Midbrain (tissue), 1 donor: ENCODE results near the gene POLD2.

Experiments
- DNase-seq: peaks from one replicate; lab custom pipeline; 2025; lab: John Stamatoyannopoulos, UW

POLD2 gene

GRCh38 chr7:44114586-44115310 lies 8.6 kb downstream of the POLD2 start:
- DNase-seq = peak; percentile 83

GRCh38 chr7:44113764-44114354 lies 9.5 kb downstream of the POLD2 start:
- DNase-seq = no peak

GRCh38 chr7:44112997-44113763 lies 10.2 kb downstream of the POLD2 start:
- no peak for DNase-seq

- no peak for DNase-seq
Observed at GRCh38 chr7:44112231-44112996, 10.9 kb downstream of the POLD2 start.

- no peak for DNase-seq
Observed at GRCh38 chr7:44111761-44112160, 11.6 kb downstream of the POLD2 start.

GRCh38 chr7:44110719-44111635 lies 12.4 kb downstream of the POLD2 start:
- no peak for DNase-seq

GRCh38 chr7:44109991-44110390 lies 13.4 kb downstream of the POLD2 start:
- no peak for DNase-seq

GRCh38 chr7:44108768-44109750 lies 14.3 kb downstream of the POLD2 start:
- no peak for DNase-seq

GRCh38 chr7:44107961-44108767 lies 15.2 kb downstream of the POLD2 start:
- no peak for DNase-seq

- DNase-seq = no peak
Observed at GRCh38 chr7:44107116-44107960, 16.0 kb downstream of the POLD2 start.

- no peak for DNase-seq
Observed at GRCh38 chr7:44106311-44107065, 16.9 kb downstream of the POLD2 start.

GRCh38 chr7:44105832-44106231 lies 17.5 kb downstream of the POLD2 start:
- DNase-seq = no peak

GRCh38 chr7:44104860-44105771 lies 18.2 kb downstream of the POLD2 start:
- peak; percentile 62 for DNase-seq

GRCh38 chr7:44103923-44104859 lies 19.2 kb downstream of the POLD2 start, which contains the start of gene AEBP1:
Gene AEBP1 (plus strand): TSS chr7:44104345. CDS start chr7:44104666, 321 bp downstream.
- no peak for DNase-seq

- DNase-seq = no peak
Observed at GRCh38 chr7:44103566-44103922, 19.8 kb downstream of the POLD2 start.
